Transverse colon (tissue), 4 donors: ENCODE data around the gene COIL. TPM values are rescaled to one million over a fixed set of nuclear protein-coding genes. Genes with fewer than 3 reads are reported as not detected.

Experiments
- DNase-seq: peaks from one replicate; pipeline ENCODE4 v3.0.0-alpha.2; 2019
- H3K27ac ChIP-seq, 4 donors: fragments of 200-600 bp; sonication (generic); 2 replicates each; pipeline ENCODE4 v1.5.1; 2016 to 2018; ENCODE audit warnings: inconsistent platforms in 4 of 4
- H3K27me3 ChIP-seq: fragments of 200-600 bp; sonication (generic); 2 replicates; pipeline ENCODE4 v1.5.1; 2017; ENCODE audit warnings: inconsistent platforms
- H3K36me3 ChIP-seq, 4 donors: fragments of 200-600 bp; sonication (generic); 2 replicates each; pipeline ENCODE4 v1.5.1; 2017 to 2019; ENCODE audit warnings: inconsistent platforms in 4 of 4
- H3K4me1 ChIP-seq, 4 donors: fragments of 200-600 bp; sonication (generic); 2 replicates each; pipeline ENCODE4 v1.5.1; 2017 to 2020; ENCODE audit warnings: inconsistent platforms in 4 of 4
- H3K4me3 ChIP-seq, 4 donors: fragments of 200-600 bp; sonication (generic); 1 replicate in 1 of 4; 2 replicates in 3 of 4; pipeline versions ENCODE4 v1.5.1 to v1.6.1; 2017 to 2019; ENCODE audit warnings: inconsistent platforms in 4 of 4
- H3K9me3 ChIP-seq, 2 donors: fragments of 200-600 bp; sonication (generic); 2 replicates each; pipeline ENCODE4 v1.5.1; 2017 to 2019; ENCODE audit warnings: inconsistent platforms in 2 of 2
- CTCF ChIP-seq, 5 experiments: fragments of 200-600 bp in 3 of 5; fragments of 450-650 bp in 2 of 5; sonication (generic) in 3 of 5; IDR thresholded peaks; 1 replicate in 2 of 5; 2 replicates in 3 of 5; pipeline ENCODE4 v1.5.1; 2016 to 2017; ENCODE audit warnings: antibody characterized with exemption in 5 of 5, inconsistent platforms in 3 of 5, mild to moderate bottlenecking in 2 of 5, moderate library complexity in 1 of 5
- EP300 ChIP-seq: sonication (generic); formaldehyde crosslinking; IDR thresholded peaks from one replicate; pipeline ENCODE4 v1.6.1; 2017; ENCODE audit warnings: antibody characterized with exemption, low read depth
- POLR2A ChIP-seq: fragments of 450-650 bp; IDR thresholded peaks from one replicate; pipeline ENCODE4 v1.6.1; 2016; ENCODE audit warnings: antibody characterized with exemption, mild to moderate bottlenecking, moderate library complexity
- POLR2AphosphoS5 ChIP-seq, 3 donors: sonication (generic); formaldehyde crosslinking; IDR thresholded peaks; one replicate each; pipeline ENCODE4 v1.6.1; 2016; ENCODE audit warnings: antibody characterized with exemption in 3 of 3
- WGBS, 2 donors: methylation state at CpG; one replicate each; pipeline ENCODE4 v1.1.5; 2018; ENCODE audit warnings: low coverage in 1 of 2; 5-methylcytosine and 5-hydroxymethylcytosine counted together
- in situ Hi-C, 4 donors: fragments of 200-750 bp; cut with MboI; loops; one replicate each; pipeline versions ENCODE4 v1.15.0 to v1.15.1; 2017; ENCODE audit warnings: low sequenced_read_pairs in 3 of 4, low pct_ligation_motif_present in 1 of 4, low pct_unique_long_range_greater_than_20kb in 1 of 4
- intact Hi-C: fragments of 100-400 bp; cut with DNase I; formaldehyde crosslinking; loops from one replicate; pipeline ENCODE4 v1.15.1; 2023; ENCODE audit warnings: low total_unique reads
- total RNA-seq, 4 donors: library from RNA; depleted of rRNA; stranded (reverse); fragments of >200 nt; gene quantifications; one replicate each; pipeline ENCODE4 v1.1.0, GENCODE V29; 2016

Gene COIL
- total RNA-seq, 4 donors from 2014 or later = 1.5 to 12.2 (median 8.2) TPM

- peaks cover 0 to 22% (median 13%) of the 10 kb centered on the region in 4 donors for H3K4me1 ChIP-seq
- no peak for DNase-seq
- in situ Hi-C loops = no loop called here
- H3K27ac ChIP-seq = peak overlapping the region; percentile 70 to 77 (median 74)
- TF ChIP-seq EP300 (no peak), POLR2AphosphoS5 (IDR thresholded peaks at IDR 0.05) (no peak), POLR2A (no peak), CTCF (IDR thresholded peaks at IDR 0.05) (no peak)
- intact Hi-C loops = no loop called here
- no peaks in the 10 kb centered on the region for H3K27me3 ChIP-seq
- H3K4me3 ChIP-seq = peak overlapping the region in 3 of 4 donors; percentile 45 to 80 (median 48)
- no peaks in the 10 kb centered on the region for H3K36me3 ChIP-seq
- 13 to 53% methylated on average over 6 to 11 of the region's 11 CpGs for WGBS, 2 donors
- no peaks in the 10 kb centered on the region for H3K9me3 ChIP-seq
These were observed 16.2 kb upstream of the COIL start for GRCh38 chr17:56976941-56977608.

- H3K36me3 ChIP-seq = no peaks in the 10 kb centered on the region
- 79 to 86% methylated on average over 2 of the region's 2 CpGs for WGBS, 2 donors
- no peak overlapping the region for H3K27ac ChIP-seq
- no peak for DNase-seq
- H3K9me3 ChIP-seq = no peaks in the 10 kb centered on the region
- no peaks in the 10 kb centered on the region for H3K27me3 ChIP-seq
- H3K4me1 ChIP-seq = peaks cover 0 to 22% (median 14%) of the 10 kb centered on the region in 4 donors
- no peak overlapping the region for H3K4me3 ChIP-seq
- in situ Hi-C loops = no loop called here
- intact Hi-C loops = loop anchor here (2.0 kb wide), 1 partner anchor 31 kb away; no protein-coding TSS in a partner anchor
- TF ChIP-seq POLR2AphosphoS5 (IDR thresholded peaks at IDR 0.05) = no peak
- no peak for TF ChIP-seq CTCF (IDR thresholded peaks at IDR 0.05)
- no peak for TF ChIP-seq POLR2A
- no peak for TF ChIP-seq EP300
These were observed 14.8 kb upstream of the COIL start for GRCh38 chr17:56975656-56976055.

GRCh38 chr17:56974055-56974454, 13.2 kb upstream of the COIL start:
- in situ Hi-C loops (no loop called here), intact Hi-C loops (loop anchor here (2.0 kb wide), 1 partner anchor 29 kb away; no protein-coding TSS in a partner anchor)
- Histone ChIP-seq H3K27me3 (no peaks in the 10 kb centered on the region), H3K27ac (no peak overlapping the region), H3K4me3 (no peak overlapping the region), H3K4me1 (peaks cover 0 to 19% (median 12%) of the 10 kb centered on the region in 4 donors), H3K9me3 (no peaks in the 10 kb centered on the region), H3K36me3 (no peaks in the 10 kb centered on the region)
- 87 to 100% methylated on average over 2 of the region's 2 CpGs for WGBS, 2 donors
- DNase-seq = no peak
- no peak for TF ChIP-seq CTCF (IDR thresholded peaks at IDR 0.05)
- TF ChIP-seq POLR2AphosphoS5 (IDR thresholded peaks at IDR 0.05) = no peak
- no peak for TF ChIP-seq EP300
- no peak for TF ChIP-seq POLR2A

- 66 to 70% methylated on average over 3 to 7 of the region's 7 CpGs for WGBS, 2 donors
- H3K9me3 ChIP-seq = no peaks in the 10 kb centered on the region
- in situ Hi-C loops = no loop called here
These were observed 12.7 kb upstream of the COIL start for GRCh38 chr17:56973520-56973919.

More at GRCh38 chr17:56973520-56973919, 12.7 kb upstream of the COIL start:
- Histone ChIP-seq H3K27ac (no peak overlapping the region), H3K4me1 (peaks cover 0 to 14% (median 7%) of the 10 kb centered on the region in 4 donors), H3K27me3 (no peaks in the 10 kb centered on the region), H3K4me3 (no peak overlapping the region), H3K36me3 (no peaks in the 10 kb centered on the region)
- intact Hi-C loops = no loop called here
- no peak for TF ChIP-seq CTCF (IDR thresholded peaks at IDR 0.05)
- no peak for TF ChIP-seq POLR2AphosphoS5 (IDR thresholded peaks at IDR 0.05)
- no peak for TF ChIP-seq EP300
- TF ChIP-seq POLR2A = no peak
- DNase-seq = no peak
